GM23338 (cell line): ENCODE measurements around the gene TNFRSF1A. TPM values are rescaled to one million over a fixed set of nuclear protein-coding genes. Genes with fewer than 3 reads are reported as not detected.
A peak's percentile ranks its signal among the peaks of the same experiment; 100 is the strongest.

Experiments used
- ATAC-seq: fragments of 200-7000 bp; cut with Tn5 transposase; 3 replicates; pipeline ENCODE4 v1.9.1; 2020
- DNase-seq: peaks from one replicate; pipeline ENCODE4 v3.0.0-alpha.2; 2015; ENCODE audit warnings: low spot score
- H2AFZ ChIP-seq: fragments of 200-600 bp; sonication (generic); 2 replicates; pipeline ENCODE4 v1.8.0; 2016; ENCODE audit warnings: antibody characterized with exemption, mild to moderate bottlenecking, moderate library complexity
- H3F3A ChIP-seq: fragments of 200-600 bp; sonication (generic); replicated peaks from 2 replicates; pipeline ENCODE4 v1.8.0; 2017; ENCODE audit warnings: antibody characterized with exemption, mixed run types, low read depth
- H3K27ac ChIP-seq: fragments of 200-600 bp; sonication (generic); 2 replicates; pipeline ENCODE4 v1.6.1; 2016; ENCODE audit warnings: low read depth
- H3K27me3 ChIP-seq: fragments of 200-600 bp; sonication (generic); 2 replicates; pipeline ENCODE4 v1.8.0; 2016; ENCODE audit warnings: mild to moderate bottlenecking, mixed run types, moderate library complexity; ENCODE audit not compliant: insufficient read depth
- H3K36me3 ChIP-seq: fragments of 200-600 bp; sonication (generic); 2 replicates; pipeline ENCODE4 v1.8.0; 2016; ENCODE audit warnings: mild to moderate bottlenecking; ENCODE audit not compliant: insufficient read depth
- H3K4me1 ChIP-seq: fragments of 200-600 bp; sonication (generic); 2 replicates; pipeline ENCODE4 v1.8.0; 2016; ENCODE audit warnings: mild to moderate bottlenecking, moderate library complexity; ENCODE audit not compliant: insufficient read depth
- H3K4me2 ChIP-seq: fragments of 200-600 bp; sonication (generic); 2 replicates; pipeline ENCODE4 v1.7.1; 2017; ENCODE audit warnings: mixed run types
- H3K4me3 ChIP-seq: fragments of 200-600 bp; sonication (generic); 2 replicates; pipeline ENCODE4 v1.6.1; 2016; ENCODE audit warnings: mixed run types
- H3K79me2 ChIP-seq: fragments of 200-600 bp; sonication (generic); replicated peaks from 2 replicates; pipeline ENCODE4 v1.8.0; 2017; ENCODE audit warnings: mild to moderate bottlenecking; ENCODE audit not compliant: insufficient read depth
- H3K9me2 ChIP-seq: fragments of 200-600 bp; sonication (generic); 2 replicates; pipeline ENCODE4 v1.8.0; 2017; ENCODE audit not compliant: insufficient read depth
- H4K20me1 ChIP-seq: fragments of 200-600 bp; sonication (generic); replicated peaks from 2 replicates; pipeline ENCODE4 v1.8.0; 2017; ENCODE audit warnings: mild to moderate bottlenecking; ENCODE audit not compliant: insufficient read depth
- H3K27ac Mint-ChIP-seq: 2 replicates; pipeline ENCODE4 v1.8.0; 2020; ENCODE audit warnings: inconsistent platforms, mild to moderate bottlenecking, moderate library complexity, mixed read lengths
- H3K27me3 Mint-ChIP-seq: 3 replicates; pipeline ENCODE4 v1.8.0; 2022; ENCODE audit warnings: low read depth, mild to moderate bottlenecking, moderate library complexity, mixed read lengths, inconsistent platforms; ENCODE audit not compliant: insufficient read depth, poor library complexity
- H3K36me3 Mint-ChIP-seq: 3 replicates; pipeline ENCODE4 v1.8.0; 2021; ENCODE audit warnings: low read depth, mild to moderate bottlenecking, inconsistent platforms, moderate library complexity, mixed read lengths
- H3K4me1 Mint-ChIP-seq: 3 replicates; pipeline ENCODE4 v1.8.0; 2020; ENCODE audit warnings: mild to moderate bottlenecking, inconsistent platforms, mixed read lengths
- H3K4me3 Mint-ChIP-seq: 3 replicates; pipeline ENCODE4 v1.8.0; 2021; ENCODE audit warnings: moderate library complexity, mild to moderate bottlenecking, inconsistent platforms, mixed read lengths
- H3K9me3 Mint-ChIP-seq: 3 replicates; pipeline ENCODE4 v1.8.0; 2020; ENCODE audit warnings: moderate library complexity, mild to moderate bottlenecking, inconsistent platforms, mixed read lengths
- CREB1 ChIP-seq: fragments of 250-450 bp; sonication (Bioruptor Pico); IDR thresholded peaks from 2 replicates; pipeline ENCODE4 v1.5.0; 2020; ENCODE audit warnings: low read depth, mild to moderate bottlenecking, moderate library complexity
- EZH2 ChIP-seq: fragments of 200-600 bp; sonication (generic); IDR thresholded peaks from one replicate; pipeline ENCODE4 v1.8.0; 2017; ENCODE audit warnings: antibody characterized with exemption, mild to moderate bottlenecking, low read depth; ENCODE audit not compliant: unreplicated experiment
- EZH2phosphoT487 ChIP-seq: fragments of 200-600 bp; sonication (generic); IDR thresholded peaks from one replicate; pipeline ENCODE4 v1.8.1; 2018; ENCODE audit warnings: antibody characterized with exemption; ENCODE audit not compliant: unreplicated experiment
- JUNB ChIP-seq: IDR thresholded peaks from one replicate; pipeline ENCODE4 v1.6.1; 2016; ENCODE audit warnings: antibody characterized with exemption; ENCODE audit not compliant: unreplicated experiment
- NANOG ChIP-seq: IDR thresholded peaks from 2 replicates; pipeline ENCODE4 v1.6.1; 2016; ENCODE audit warnings: antibody characterized with exemption, borderline replicate concordance
- POLR2AphosphoS5 ChIP-seq: IDR thresholded peaks from 2 replicates; pipeline ENCODE4 v1.6.1; 2016; ENCODE audit warnings: antibody characterized with exemption, low read depth
- REST ChIP-seq: IDR thresholded peaks from one replicate; pipeline ENCODE4 v1.6.1; 2018; ENCODE audit warnings: antibody characterized with exemption; ENCODE audit not compliant: unreplicated experiment
- STAT1 ChIP-seq: IDR thresholded peaks from one replicate; pipeline ENCODE4 v1.6.1; 2016; ENCODE audit warnings: antibody characterized with exemption; ENCODE audit not compliant: unreplicated experiment
- ZNF114 ChIP-seq: fragments of 250-450 bp; sonication (Bioruptor Pico); IDR thresholded peaks from 2 replicates; pipeline ENCODE4 v1.5.0; 2020; ENCODE audit warnings: mild to moderate bottlenecking, moderate library complexity
- ZNF331 ChIP-seq: fragments of 250-450 bp; sonication (Bioruptor Pico); IDR thresholded peaks from 2 replicates; pipeline ENCODE4 v1.5.0; 2020; ENCODE audit warnings: low read depth, mild to moderate bottlenecking, moderate library complexity
- polyA plus RNA-seq: library from polyadenylated mRNA; unstranded; fragments of >200 nt; fragmentation: Nextera tagmentation; extraction: Ambion mirVana; gene quantifications from 2 replicates; pipeline ENCODE4 v1.2.1, GENCODE V29; 2016
- total RNA-seq: library from RNA; depleted of rRNA; stranded (reverse); fragments of >200 nt; shearing (Covaris generic); gene quantifications from 2 replicates; pipeline ENCODE4 v1.2.3, GENCODE V29; 2014
- TF ChIP-seq, protein P1 (sequence below): IDR thresholded peaks from 2 replicates; pipeline ENCODE4 v1.6.1; 2016; ENCODE audit warnings: antibody characterized with exemption
- TF ChIP-seq, protein P2 (sequence below): fragments of 250-450 bp; sonication (Bioruptor Pico); IDR thresholded peaks from 2 replicates; pipeline ENCODE4 v1.5.0; 2020; ENCODE audit warnings: mild to moderate bottlenecking, moderate library complexity
- TF ChIP-seq, protein P3 (sequence below), 2 experiments: fragments of 200-600 bp in 1 of 2; sonication (generic) in 1 of 2; conservative IDR thresholded peaks; 2 replicates each; pipeline versions ENCODE4 v1.5.1 to v1.6.1; 2016 to 2017; ENCODE audit warnings: antibody characterized with exemption in 2 of 2, low read depth in 2 of 2, mild to moderate bottlenecking in 2 of 2, moderate library complexity in 1 of 2

Gene TNFRSF1A
- total and polyA plus RNA-seq, 2 experiments from 2014 or later = 24.3 to 43.4 TPM

DNA sequence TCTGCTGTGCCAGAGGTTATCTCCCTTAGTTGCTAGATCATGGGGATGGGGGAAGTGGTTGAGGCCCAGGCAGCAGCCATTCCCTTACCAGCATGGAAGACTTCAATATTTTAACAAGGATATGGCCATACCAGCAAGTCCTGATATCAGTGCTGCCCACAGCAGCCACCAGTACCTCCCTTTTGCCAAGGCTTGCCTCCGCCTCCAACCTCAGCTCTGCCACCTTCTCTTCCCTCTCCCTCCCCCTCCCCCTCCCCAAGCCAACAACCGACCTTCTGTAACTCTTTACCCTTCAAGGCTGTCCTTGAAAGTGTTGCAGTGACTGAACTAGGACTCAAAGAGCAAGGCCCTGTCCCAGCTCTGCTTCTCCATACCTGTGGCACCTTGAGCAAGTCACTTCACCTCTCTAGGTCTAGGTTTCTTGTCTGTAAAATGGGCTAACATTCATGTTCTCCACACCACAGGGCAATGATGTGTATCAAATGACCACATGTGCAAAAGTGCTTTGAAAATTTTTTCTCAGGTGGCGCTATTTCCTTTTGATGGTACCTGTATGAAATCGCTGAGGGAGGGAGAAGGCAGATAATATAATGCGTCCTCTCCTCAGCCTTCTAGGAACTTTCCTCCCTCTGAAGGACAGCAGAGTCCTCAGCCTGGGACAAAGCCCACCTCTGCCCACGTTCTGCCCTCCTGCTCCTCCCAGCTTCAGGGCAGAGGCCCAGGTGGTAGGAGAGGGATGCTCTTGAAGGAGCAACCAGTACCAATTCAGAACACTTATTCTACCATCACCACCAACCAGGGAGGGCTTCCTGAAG, 16.7 kb downstream of the TNFRSF1A start:
- ATAC-seq (no peak), DNase-seq (no peak)
- no peaks in the 10 kb centered on the region for H4K20me1 ChIP-seq
- peak overlapping the region; percentile 71 for H3K4me2 ChIP-seq
- H3K4me3 ChIP-seq = no peak overlapping the region
- no peak overlapping the region for H2AFZ ChIP-seq
- no peaks in the 10 kb centered on the region; the same call in 1 of the 2 replicates for H3K79me2 ChIP-seq
- peaks cover 34% of the 10 kb centered on the region for H3K36me3 Mint-ChIP-seq
- no peaks in the 10 kb centered on the region for H3K9me2 ChIP-seq
- peak overlapping the region; percentile 55; the same call in 1 of the 3 replicates for H3K4me3 Mint-ChIP-seq
- H3F3A ChIP-seq = peaks cover 42% of the 10 kb centered on the region
- no peaks in the 10 kb centered on the region for H3K9me3 Mint-ChIP-seq
- H3K27ac ChIP-seq = peak overlapping the region; percentile 79; the same call in 1 of the 2 replicates
- no peak for TF ChIP-seq JUNB
- no peak for TF ChIP-seq POLR2AphosphoS5
- TF ChIP-seq, protein P1, sequence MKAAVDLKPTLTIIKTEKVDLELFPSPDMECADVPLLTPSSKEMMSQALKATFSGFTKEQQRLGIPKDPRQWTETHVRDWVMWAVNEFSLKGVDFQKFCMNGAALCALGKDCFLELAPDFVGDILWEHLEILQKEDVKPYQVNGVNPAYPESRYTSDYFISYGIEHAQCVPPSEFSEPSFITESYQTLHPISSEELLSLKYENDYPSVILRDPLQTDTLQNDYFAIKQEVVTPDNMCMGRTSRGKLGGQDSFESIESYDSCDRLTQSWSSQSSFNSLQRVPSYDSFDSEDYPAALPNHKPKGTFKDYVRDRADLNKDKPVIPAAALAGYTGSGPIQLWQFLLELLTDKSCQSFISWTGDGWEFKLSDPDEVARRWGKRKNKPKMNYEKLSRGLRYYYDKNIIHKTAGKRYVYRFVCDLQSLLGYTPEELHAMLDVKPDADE = no peak
- TF ChIP-seq, protein P2, sequence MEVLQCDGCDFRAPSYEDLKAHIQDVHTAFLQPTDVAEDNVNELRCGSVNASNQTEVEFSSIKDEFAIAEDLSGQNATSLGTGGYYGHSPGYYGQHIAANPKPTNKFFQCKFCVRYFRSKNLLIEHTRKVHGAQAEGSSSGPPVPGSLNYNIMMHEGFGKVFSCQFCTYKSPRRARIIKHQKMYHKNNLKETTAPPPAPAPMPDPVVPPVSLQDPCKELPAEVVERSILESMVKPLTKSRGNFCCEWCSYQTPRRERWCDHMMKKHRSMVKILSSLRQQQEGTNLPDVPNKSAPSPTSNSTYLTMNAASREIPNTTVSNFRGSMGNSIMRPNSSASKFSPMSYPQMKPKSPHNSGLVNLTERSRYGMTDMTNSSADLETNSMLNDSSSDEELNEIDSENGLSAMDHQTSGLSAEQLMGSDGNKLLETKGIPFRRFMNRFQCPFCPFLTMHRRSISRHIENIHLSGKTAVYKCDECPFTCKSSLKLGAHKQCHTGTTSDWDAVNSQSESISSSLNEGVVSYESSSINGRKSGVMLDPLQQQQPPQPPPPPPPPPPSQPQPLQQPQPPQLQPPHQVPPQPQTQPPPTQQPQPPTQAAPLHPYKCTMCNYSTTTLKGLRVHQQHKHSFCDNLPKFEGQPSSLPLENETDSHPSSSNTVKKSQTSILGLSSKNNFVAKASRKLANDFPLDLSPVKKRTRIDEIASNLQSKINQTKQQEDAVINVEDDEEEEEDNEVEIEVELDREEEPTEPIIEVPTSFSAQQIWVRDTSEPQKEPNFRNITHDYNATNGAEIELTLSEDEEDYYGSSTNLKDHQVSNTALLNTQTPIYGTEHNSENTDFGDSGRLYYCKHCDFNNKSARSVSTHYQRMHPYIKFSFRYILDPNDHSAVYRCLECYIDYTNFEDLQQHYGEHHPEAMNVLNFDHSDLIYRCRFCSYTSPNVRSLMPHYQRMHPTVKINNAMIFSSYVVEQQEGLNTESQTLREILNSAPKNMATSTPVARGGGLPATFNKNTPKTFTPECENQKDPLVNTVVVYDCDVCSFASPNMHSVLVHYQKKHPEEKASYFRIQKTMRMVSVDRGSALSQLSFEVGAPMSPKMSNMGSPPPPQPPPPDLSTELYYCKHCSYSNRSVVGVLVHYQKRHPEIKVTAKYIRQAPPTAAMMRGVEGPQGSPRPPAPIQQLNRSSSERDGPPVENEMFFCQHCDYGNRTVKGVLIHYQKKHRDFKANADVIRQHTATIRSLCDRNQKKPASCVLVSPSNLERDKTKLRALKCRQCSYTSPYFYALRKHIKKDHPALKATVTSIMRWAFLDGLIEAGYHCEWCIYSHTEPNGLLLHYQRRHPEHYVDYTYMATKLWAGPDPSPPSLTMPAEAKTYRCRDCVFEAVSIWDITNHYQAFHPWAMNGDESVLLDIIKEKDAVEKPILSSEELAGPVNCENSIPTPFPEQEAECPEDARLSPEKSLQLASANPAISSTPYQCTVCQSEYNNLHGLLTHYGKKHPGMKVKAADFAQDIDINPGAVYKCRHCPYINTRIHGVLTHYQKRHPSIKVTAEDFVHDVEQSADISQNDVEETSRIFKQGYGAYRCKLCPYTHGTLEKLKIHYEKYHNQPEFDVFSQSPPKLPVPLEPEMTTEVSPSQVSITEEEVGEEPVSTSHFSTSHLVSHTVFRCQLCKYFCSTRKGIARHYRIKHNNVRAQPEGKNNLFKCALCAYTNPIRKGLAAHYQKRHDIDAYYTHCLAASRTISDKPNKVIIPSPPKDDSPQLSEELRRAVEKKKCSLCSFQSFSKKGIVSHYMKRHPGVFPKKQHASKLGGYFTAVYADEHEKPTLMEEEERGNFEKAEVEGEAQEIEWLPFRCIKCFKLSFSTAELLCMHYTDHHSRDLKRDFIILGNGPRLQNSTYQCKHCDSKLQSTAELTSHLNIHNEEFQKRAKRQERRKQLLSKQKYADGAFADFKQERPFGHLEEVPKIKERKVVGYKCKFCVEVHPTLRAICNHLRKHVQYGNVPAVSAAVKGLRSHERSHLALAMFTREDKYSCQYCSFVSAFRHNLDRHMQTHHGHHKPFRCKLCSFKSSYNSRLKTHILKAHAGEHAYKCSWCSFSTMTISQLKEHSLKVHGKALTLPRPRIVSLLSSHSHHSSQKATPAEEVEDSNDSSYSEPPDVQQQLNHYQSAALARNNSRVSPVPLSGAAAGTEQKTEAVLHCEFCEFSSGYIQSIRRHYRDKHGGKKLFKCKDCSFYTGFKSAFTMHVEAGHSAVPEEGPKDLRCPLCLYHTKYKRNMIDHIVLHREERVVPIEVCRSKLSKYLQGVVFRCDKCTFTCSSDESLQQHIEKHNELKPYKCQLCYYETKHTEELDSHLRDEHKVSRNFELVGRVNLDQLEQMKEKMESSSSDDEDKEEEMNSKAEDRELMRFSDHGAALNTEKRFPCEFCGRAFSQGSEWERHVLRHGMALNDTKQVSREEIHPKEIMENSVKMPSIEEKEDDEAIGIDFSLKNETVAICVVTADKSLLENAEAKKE (CRISPR knock-in tag) = no peak
- TF ChIP-seq REST = no peak
- TF ChIP-seq EZH2phosphoT487 = no peak
- TF ChIP-seq, protein P3, sequence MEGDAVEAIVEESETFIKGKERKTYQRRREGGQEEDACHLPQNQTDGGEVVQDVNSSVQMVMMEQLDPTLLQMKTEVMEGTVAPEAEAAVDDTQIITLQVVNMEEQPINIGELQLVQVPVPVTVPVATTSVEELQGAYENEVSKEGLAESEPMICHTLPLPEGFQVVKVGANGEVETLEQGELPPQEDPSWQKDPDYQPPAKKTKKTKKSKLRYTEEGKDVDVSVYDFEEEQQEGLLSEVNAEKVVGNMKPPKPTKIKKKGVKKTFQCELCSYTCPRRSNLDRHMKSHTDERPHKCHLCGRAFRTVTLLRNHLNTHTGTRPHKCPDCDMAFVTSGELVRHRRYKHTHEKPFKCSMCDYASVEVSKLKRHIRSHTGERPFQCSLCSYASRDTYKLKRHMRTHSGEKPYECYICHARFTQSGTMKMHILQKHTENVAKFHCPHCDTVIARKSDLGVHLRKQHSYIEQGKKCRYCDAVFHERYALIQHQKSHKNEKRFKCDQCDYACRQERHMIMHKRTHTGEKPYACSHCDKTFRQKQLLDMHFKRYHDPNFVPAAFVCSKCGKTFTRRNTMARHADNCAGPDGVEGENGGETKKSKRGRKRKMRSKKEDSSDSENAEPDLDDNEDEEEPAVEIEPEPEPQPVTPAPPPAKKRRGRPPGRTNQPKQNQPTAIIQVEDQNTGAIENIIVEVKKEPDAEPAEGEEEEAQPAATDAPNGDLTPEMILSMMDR (conservative IDR thresholded peaks at IDR 0.05; ENCODE audit: low read depth in 2 of 2) = no peak
- no peak for TF ChIP-seq STAT1
- TF ChIP-seq EZH2 = no peak
- TF ChIP-seq ZNF331 (CRISPR knock-in tag) = no peak
- no peak for TF ChIP-seq NANOG
- TF ChIP-seq ZNF114 (CRISPR knock-in tag) = no peak
- no peak for TF ChIP-seq CREB1 (CRISPR knock-in tag)
- peaks cover 70% of the 10 kb centered on the region for H3K4me1 Mint-ChIP-seq
- H3K27me3 ChIP-seq = peaks cover 3% of the 10 kb centered on the region; the same call in 1 of the 2 replicates
- peaks cover 56% of the 10 kb centered on the region for H3K4me1 ChIP-seq
- peaks cover 28% of the 10 kb centered on the region for H3K27me3 Mint-ChIP-seq
- peaks cover 6% of the 10 kb centered on the region; the same call in 1 of the 2 replicates for H3K36me3 ChIP-seq
- peak overlapping the region; percentile 91; the same call in 1 of the 2 replicates for H3K27ac Mint-ChIP-seq
